Left ventricle myocardium superior (tissue), 1 donor: ENCODE results near the gene CCDC85C. TPM values are rescaled to one million over a fixed set of nuclear protein-coding genes. Genes with fewer than 3 reads are reported as not detected.
A peak's percentile ranks its signal among the peaks of the same experiment; 100 is the strongest.

Experiments
- ATAC-seq: fragments of 200-7000 bp; cut with Tn5 transposase; one replicate; pipeline ENCODE4 v1.9.1; 2020; ENCODE audit warnings: mild to moderate bottlenecking, moderate library complexity
- DNase-seq: peaks from one replicate; pipeline ENCODE4 v3.0.0-alpha.2; 2020
- intact Hi-C: fragments of 100-400 bp; cut with micrococcal nuclease; formaldehyde crosslinking; loops from one replicate; pipeline ENCODE4 v1.11.0; 2022
- total RNA-seq: library from RNA; stranded (reverse); fragmentation: NEBNext Ultra II Directional; extraction: Animal tissue kit (Norgen Biotek cat#: 25700); gene quantifications from one replicate; pipeline ENCODE4 v1.2.1, GENCODE V29; 2021
- donor health status: DM: no; HTN: yes; CAD: no; lungs with severe emphysema.

Gene CCDC85C
- total RNA-seq, 1 donor from 2014 or later: 49.3 TPM

DNA sequence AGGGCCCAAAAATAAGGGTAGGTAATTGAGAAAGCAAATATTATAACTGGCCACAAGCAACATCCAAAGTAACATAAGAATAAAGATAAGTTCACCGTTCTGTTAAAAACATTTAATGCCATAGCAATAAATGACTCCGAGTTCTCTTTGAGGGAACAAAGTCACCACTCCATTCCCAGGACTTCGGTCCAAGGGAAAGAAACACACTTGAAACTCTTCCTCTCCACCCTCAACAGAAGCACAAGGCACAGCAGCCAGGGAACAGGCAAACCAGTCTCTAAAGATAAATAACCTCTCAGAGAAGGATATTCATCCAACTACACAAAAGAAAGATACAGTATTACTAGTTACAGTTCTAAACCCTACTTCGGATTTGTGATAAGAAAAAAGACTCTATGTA is 125.9 kb downstream of the CCDC85C start:
- intact Hi-C loops: no loop called here

DNA sequence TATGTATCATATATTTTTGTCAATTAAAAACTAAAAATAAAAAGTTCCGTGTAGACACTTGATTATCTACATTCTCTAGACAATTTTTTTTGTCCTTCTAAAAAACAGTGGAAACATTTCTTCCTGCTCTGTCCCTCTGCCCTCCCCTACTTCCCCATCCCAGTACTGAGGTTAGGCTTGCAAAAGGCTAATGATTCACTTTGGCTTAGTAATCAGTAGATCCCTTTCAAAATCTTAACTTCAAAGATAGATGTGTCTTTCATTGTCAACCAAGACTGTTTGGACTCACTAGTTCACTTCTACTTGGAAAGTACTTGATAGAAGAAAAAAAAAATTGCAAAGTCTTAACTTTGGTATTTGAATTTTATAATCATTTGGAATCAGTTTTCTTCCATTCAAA is 127.1 kb downstream of the CCDC85C start:
- ATAC-seq: no peak
- no peak for DNase-seq
- intact Hi-C loops: no loop called here

More for the DNA sequence above, 125.9 kb downstream of the CCDC85C start:
- no peak for DNase-seq
- ATAC-seq: no peak

DNA sequence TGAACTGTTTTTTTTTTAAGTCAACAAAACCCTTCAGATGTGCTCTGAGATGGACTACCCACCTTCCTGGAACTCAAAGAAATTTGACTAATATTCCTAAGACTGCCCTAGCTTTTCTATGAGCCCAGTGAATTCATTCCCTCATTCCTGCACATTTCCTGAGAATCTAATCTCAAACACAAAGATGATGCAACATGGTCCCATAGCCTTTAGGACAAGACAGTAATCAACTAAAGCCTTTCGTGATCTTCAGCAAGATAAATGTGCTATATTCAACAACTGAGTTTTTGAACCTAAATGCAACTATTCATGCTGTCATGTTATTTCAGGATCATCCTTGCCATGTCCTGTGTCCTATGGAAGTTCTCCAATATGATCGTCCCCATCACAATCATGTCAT is 128.3 kb downstream of the CCDC85C start:
- intact Hi-C loops: no loop called here
- ATAC-seq (no peak), DNase-seq (no peak)

DNA sequence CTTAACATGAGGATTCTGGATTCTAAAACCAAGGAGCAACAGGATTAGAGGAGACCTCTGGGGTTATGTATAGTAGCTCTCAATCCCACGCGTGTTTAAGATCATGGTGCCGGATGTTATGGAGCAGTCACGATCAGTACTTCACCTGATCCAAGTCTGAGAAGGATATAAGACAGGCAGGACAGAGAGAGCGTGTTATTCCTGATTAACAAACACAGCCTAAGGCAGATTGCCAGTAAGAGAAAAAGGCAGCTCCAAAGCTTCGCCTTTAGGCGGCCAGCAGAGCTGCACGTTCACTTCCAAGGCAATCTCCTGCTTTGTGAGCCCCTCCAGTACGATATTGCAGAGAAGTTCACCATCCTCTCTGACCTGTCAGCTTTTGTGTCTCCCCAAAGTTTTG is 128.8 kb downstream of the CCDC85C start:
- no peak for DNase-seq
- peak; percentile 50 for ATAC-seq
- intact Hi-C loops: no loop called here

DNA sequence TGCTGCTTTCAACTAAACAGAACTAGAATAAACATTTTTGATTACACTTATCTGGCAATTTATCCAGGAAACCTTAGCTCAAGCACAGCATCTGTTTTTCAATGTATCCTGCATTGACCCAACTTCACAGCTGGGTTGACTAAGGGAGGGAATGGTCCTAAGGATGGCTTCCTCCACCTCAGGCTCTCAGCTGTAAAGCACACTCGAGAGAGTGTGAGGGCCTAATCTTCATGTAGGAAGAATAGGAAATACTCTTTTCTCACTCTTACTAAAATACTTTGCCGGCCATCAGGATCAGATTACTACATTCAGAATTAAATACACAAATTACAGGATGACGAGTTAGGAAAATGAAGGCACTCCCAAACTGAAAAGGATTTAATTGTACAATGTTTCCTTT is 130.5 kb downstream of the CCDC85C start:
- intact Hi-C loops: no loop called here
- ATAC-seq: no peak
- DNase-seq: no peak

DNA sequence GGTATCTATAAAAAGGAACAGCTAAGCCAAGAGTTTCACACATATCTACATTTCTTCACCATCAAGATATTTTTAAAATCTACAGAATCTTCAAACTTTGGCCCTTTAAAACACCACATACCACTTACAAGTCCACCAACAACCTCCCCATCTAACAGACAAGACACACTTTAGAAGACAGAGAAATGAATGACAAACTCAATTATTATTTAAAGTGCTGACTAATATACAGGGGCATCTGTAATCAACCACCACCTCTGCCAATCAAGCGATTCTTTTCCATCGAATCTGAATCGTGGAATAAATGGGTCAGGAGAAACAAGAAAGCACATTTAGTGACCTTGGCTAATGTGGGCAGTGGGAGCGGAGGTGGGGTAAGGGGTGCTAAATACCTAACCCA is 131.1 kb downstream of the CCDC85C start:
- ATAC-seq (no peak), DNase-seq (no peak)
- intact Hi-C loops: no loop called here

DNA sequence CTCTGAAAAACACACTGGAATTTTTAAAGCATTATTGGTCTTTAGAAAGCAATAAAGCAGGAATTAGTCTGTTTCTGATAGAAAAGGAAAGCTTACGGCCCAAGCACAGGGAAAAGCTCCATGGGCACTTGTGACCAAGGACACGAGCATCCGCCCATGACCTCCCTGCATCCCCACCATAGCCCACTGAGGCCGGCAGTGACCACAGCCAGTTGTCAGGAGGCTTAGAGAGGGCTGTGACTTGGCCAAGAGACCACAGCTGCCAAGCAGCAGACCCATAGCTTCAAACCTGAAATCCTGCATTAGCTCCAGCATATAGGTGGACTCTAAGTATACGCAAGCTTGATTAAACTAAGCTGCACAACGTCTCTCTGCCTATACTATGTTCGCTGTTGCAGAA is 132.3 kb downstream of the CCDC85C start:
- intact Hi-C loops: no loop called here
- no peak for DNase-seq
- ATAC-seq: no peak

DNA sequence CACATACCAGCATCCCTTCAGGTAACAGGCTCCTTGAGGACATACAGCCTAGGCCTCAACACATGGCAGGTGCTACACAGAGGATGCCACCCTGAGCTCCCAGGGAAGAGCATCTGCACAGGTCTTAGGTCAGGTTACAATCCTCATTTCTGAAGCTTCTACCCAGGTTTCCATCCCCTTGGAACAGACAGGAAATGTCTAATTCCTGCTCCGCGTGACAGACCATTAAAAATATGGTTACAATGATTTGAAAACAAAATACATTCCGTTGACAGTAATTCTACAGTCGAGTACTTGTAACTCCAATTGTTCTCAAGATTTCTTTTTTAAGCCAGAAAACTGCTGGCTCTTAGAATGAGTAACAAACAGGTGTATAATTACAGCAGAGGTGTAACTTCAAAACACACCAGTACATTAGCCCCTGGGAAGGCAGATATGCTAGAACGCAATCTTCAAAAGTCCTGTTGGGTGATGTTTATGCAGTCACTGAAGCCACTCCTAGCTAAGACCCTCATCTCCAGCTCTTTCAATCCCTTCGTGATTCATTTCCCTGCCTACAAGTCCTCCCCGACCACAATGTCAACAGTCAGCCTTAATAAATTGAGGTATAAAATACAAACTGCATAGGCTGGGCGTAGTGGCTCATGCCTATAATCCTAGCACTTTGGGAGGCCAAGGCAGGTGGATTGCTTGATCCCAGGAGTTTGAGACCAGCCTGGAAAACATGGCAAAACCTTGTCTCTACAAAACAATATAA is 135.0 kb downstream of the CCDC85C start:
- intact Hi-C loops: no loop called here
- DNase-seq (no peak), ATAC-seq (no peak)

DNA sequence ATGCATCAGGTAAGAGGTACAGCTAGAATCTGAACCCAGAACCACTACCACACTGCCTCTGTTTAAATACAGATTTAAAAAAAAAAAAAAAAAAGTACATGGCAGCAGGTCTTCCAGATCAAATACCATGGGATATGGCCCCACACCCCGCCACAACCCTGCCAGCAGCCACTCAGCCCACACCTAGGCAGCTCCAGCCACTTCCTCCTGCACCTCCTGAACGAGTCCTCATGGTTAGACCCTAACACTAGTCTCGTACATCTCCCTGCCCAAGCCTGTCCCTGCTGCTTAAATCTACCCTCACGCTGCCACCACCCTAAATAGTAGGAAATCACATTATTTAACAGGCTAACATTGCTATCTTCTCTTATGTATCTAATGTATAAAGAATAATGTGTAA is 135.9 kb downstream of the CCDC85C start:
- ATAC-seq: peak; percentile 50
- no peak for DNase-seq
- intact Hi-C loops: no loop called here

DNA sequence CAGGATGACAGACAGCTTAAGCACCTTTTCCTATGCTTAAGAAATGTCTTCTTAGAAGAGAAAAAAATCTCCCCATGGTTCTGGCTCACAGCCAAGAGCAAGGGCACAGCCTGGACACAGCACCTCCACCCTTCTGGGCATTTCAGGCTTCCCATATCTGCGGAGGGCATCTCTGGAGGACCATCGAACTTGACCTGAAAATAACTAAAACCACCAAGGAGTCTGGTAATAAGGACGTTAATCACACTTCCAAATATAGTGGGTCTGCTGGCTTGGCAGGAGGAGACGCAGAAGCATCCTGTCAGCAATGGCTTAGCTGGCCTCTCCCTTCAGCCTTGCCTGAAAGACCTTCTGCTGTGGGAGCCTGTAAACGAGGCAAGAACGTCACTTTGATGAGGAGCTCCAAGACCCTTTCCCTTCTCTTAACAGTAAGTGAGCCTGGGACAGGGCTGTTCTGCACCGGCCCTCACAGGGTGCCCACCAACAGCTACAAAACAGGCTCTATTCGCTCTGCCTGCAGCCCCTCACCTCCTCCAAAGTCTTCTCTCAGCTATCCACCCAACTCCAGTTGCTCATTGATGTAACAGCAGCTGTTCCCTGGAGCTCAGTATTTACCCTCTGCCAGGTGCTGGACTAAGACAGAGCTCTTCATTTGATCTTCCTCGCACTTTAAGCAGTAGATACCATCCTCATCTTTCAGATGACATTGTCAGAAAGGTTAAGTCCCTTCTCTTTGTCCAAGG is 136.5 kb downstream of the CCDC85C start:
- peak; percentile 72 for ATAC-seq
- intact Hi-C loops: no loop called here
- no peak for DNase-seq

DNA sequence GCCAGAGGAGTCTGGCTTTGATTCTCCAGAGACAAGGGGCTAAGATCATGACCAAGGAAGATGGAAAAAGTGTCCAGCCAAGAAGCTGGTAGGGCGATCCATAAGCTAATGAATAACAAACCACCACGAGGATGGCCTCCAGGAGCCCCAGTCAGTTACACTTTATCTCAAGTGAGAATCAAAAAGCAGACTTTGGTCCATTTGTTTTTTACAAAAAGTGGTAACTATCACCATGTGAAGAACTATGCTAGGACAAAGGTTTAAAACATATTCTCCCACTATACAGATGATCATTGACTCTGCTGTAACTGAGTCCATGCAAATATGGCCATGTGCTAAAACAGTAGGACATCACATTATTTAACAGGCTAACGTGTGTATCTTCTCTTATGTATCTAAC is 137.2 kb downstream of the CCDC85C start:
- intact Hi-C loops: no loop called here
- DNase-seq (no peak), ATAC-seq (no peak)

DNA sequence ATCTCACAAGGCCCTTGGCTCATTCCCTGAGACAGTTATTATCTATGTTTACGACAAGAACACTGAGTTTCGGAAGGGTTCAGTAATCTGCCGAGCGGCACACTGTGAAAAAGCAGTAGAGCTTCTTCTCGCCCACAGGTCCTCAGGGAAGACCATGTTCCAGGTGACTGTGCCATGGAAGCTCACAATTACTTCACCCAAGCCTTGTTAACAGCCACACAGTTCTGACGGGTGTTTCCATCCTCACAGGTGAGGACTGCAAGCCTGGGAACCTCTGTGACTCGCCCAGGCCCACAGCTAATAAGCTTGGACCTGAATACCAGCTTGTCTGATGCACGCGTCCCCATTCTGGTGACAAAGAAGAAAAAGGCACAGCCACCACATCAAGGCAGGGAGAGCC is 138.7 kb downstream of the CCDC85C start:
- DNase-seq: no peak
- ATAC-seq: no peak
- intact Hi-C loops: no loop called here

DNA sequence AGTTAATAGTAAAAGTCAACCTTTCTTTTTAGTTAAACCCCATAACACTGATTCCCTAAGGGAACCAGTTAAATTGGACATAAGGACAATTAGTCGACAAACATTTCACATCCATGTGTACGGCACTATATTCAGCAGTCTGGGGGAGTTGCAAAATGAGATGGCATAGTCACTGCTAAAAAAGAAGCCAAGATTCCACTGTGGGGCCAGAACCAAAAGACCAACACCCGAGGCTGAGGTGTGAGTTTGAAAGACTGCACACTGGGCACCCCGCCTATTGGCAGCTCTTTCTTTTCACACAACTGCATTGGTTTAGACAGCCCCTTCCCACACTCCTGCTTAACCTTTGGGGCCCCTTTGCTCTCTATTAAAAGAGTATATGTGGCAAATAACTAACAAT is 140.0 kb downstream of the CCDC85C start:
- no peak for ATAC-seq
- intact Hi-C loops: no loop called here

DNA sequence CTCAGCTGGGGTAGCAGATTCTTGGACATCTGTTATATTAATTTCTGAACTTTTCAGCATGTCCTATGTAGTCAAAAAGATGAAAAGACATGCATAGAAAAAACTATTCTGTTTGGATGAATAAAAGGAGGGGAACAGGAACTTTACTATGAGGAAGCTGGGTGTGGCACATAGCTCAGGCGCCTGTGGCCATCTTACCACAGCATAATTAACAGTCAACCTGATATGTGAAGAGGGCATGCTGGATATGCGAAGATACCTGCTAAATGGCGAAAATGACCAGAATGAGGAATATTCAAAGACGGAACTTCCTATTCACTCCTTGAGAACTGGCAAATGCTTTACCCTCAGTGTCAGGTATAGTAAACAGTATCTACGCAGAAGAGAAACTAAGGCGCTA is 141.8 kb downstream of the CCDC85C start:
- intact Hi-C loops: no loop called here
- no peak for DNase-seq
- ATAC-seq: no peak

More for the DNA sequence above, 140.0 kb downstream of the CCDC85C start:
- no peak for DNase-seq

DNA sequence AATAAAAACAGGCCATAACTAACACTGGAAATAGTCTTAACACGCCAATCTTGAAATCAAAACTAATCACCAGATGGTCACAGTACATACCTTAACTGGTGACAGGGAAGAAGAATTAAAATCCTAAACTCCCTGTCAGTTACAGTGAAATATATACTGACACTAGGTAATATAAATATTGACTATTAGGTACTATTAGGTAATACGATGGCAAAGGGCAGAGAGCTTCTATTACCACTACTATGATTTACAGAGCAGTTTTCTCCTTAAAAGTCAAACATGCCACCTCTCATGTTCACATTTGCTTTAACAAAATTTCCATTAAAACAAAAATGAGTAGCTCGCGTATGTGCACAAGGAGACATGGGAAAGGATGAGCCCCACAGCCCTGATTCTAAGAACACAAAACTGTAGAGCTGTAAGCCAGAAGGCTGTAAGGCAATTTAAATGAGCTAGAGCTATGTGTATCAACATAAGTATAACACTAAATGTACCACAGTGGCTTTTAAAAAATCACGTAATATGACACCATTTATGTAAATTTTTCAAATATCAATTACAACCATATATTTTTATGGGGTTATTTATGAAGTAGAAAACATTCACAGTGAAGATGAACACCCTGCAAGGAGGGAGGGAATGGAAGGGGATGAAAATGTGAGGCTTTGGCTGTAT is 142.5 kb downstream of the CCDC85C start:
- DNase-seq: no peak
- no peak for ATAC-seq
- intact Hi-C loops: no loop called here

DNA sequence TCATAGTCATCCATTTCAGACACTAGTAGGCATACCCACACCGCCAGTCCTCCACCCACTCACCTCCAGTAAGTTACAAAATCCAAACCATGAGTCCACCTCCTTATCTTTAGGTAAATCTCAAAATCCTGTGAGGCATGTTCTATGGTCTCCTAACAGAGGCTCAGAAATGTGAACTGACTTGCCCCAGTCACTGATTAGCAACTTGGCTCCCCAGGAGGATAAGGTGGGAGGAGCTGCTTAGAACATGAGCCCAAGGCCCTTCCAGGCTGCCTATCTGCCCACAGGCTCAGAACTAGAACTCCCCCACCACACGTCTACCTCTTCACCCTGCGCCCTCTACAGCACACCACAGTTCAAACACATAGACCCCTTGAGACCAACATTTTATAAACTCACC is 143.2 kb downstream of the CCDC85C start:
- ATAC-seq (no peak), DNase-seq (no peak)
- intact Hi-C loops: no loop called here

DNA sequence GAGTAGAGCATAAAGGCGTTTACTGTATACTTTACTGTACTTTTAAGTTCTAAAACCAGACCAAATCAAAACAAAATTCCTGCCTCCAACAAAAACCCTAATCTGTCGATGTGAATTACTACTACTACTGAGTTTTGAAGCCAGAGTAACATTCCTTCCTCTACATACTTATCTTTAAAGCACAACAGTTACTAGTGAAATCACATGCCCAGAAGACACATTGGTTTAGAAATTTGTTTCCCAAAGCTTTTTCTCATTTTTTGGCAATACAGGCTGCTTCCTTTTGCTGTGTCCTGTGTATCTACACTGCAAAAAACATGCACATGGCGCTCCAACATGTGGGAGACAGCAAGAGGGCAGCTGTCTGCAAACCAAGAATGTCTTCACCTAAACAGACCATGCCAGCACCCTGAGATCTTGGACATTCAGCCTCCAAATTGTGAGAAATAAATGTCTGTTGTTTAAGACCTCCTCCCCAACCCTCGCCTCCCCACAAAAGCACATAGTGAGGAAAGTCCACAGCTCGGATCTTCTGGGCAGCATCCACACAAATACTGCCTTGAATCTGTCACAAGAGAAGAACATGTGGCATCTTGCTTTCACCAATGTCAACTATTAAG is 144.4 kb downstream of the CCDC85C start:
- DNase-seq: no peak
- no peak for ATAC-seq
- intact Hi-C loops: no loop called here

DNA sequence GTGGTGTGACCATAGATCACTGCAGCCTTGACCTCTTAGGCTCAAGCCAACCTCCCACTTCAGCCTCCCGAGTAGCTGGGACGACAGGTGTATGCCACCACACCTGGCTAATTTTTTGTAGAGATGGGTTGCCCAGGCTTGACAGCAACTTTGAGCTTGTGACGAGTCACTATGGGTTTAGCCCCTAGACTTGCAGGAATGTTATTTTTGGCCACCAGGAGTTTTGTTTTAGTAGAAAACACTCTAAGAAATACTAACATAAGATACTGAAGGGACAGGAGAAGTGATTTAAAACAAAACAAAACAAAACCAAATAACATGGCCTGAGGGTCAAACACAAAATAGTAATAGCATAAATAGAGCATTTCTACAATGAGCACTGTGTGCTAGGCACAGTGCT is 149.8 kb downstream of the CCDC85C start:
- ATAC-seq (no peak), DNase-seq (no peak)
- intact Hi-C loops: no loop called here

DNA sequence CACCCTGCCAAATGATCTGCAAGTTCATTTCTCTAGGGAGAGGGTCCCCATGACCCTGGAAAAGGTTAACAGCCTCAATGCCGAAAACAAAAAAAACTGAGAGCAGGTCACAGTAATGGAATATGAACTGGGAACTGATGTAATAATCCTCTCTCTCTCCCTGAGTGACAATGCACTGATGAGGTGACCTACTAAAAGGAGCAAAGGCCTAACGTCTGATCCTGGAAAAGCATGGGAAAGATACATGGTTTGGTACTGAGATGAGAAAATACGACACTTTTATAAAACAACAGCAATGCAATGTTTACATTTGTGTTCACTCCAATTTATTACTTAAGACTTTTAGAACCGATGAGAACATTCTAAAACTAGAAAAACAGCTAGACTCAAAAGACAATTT is 151.0 kb downstream of the CCDC85C start:
- intact Hi-C loops: no loop called here
- DNase-seq (no peak), ATAC-seq (no peak)

DNA sequence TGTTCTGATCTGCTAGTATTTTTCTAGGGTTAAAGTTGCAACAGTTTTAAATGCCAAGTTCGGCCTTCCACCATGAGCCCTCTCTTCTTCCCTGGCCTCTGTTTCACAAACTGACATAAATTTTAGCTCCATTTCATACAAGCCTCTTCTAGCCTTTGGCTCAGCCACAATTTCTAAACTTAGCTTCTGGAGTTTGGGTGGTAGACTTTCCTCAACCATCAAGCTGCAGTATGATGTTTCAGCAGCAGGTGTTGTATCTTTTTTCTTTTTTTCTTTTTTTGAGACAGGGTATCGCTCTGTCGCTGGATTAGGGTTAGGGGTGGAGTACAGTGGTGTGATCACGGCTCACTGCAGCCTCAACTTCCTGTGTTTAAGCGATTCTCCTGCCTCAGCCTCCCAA is 152.8 kb downstream of the CCDC85C start:
- DNase-seq: no peak
- no peak for ATAC-seq
- intact Hi-C loops: no loop called here
